ENCODE results near the gene ABHD1. TPM values are rescaled to one million over a fixed set of nuclear protein-coding genes. Genes with fewer than 3 reads are reported as not detected.
A peak's percentile ranks its signal among the peaks of the same experiment; 100 is the strongest.

Gene ABHD1
- total and polyA plus RNA-seq, 4 donors: 0.09 to 2.0 (median 0.61) TPM

DNA sequence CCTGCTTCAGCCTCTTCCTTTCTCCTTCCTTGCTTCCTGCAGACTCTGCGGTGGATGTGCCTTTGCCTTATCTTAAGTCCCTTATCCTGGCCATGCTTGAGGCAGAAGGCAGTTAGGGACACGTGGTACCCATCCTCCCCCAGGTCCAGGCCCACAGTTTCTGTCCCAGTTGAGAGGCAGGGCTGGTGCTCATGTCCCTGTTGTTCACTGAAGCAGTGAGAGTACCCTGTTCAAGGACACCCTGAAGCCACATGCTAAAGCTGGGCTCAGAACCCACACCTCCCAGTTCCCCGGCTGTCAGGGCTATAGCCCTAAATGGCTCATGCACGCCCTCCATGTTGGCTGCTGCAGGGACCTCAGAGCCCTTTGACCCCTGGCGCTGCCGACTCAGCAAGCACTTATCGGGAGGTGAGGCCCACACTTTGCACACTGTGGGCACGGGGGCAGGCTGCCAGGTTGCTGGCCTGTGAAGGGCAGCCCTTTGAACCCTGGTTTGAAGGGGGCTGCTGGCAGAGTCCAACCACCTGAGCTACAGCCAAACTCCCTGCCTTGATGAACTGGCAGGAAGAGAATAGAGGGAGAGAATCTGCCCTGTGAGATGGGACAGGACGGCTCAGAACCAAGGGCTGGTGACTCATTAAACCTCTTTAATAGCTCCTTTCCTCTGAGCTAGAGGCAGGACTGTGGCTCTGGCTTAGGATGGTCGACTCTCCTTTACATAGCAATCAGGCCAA lies 30.8 kb upstream of the ABHD1 start:
- H3K27ac ChIP-seq (ENCODE audit: low read depth in 1 of 2, low read length in 2 of 2): peak overlapping the region; percentile 82 to 87
- WGBS: 28% methylated on average over 10 of the region's 10 CpGs
- TF ChIP-seq SP1 (IDR thresholded peaks at IDR 0.05): peak; percentile 96
- TF ChIP-seq GABPA (IDR thresholded peaks at IDR 0.05 in 1 of 2, conservative IDR thresholded peaks at IDR 0.05 in 1 of 2): no peak
- peak; percentile 97 for TF ChIP-seq HNF4G (IDR thresholded peaks at IDR 0.05)
- TF ChIP-seq NR2F2 (IDR thresholded peaks at IDR 0.05): peak; percentile 90
- peak; percentile 96 for TF ChIP-seq YY1 (IDR thresholded peaks at IDR 0.05)
- peak in 1 of 2 donors; percentile 56 for TF ChIP-seq RAD21 (IDR thresholded peaks at IDR 0.05)
- peak; percentile 59 for TF ChIP-seq FOXA2 (IDR thresholded peaks at IDR 0.05)
- TF ChIP-seq, protein P1, sequence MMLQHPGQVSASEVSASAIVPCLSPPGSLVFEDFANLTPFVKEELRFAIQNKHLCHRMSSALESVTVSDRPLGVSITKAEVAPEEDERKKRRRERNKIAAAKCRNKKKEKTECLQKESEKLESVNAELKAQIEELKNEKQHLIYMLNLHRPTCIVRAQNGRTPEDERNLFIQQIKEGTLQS (IDR thresholded peaks at IDR 0.05): peak; percentile 41
- TF ChIP-seq, protein P2, sequence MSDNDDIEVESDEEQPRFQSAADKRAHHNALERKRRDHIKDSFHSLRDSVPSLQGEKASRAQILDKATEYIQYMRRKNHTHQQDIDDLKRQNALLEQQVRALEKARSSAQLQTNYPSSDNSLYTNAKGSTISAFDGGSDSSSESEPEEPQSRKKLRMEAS (IDR thresholded peaks at IDR 0.05): peak; percentile 93
- TF ChIP-seq FOXA1 (IDR thresholded peaks at IDR 0.05): peak; percentile 37
- TF ChIP-seq, protein P3, sequence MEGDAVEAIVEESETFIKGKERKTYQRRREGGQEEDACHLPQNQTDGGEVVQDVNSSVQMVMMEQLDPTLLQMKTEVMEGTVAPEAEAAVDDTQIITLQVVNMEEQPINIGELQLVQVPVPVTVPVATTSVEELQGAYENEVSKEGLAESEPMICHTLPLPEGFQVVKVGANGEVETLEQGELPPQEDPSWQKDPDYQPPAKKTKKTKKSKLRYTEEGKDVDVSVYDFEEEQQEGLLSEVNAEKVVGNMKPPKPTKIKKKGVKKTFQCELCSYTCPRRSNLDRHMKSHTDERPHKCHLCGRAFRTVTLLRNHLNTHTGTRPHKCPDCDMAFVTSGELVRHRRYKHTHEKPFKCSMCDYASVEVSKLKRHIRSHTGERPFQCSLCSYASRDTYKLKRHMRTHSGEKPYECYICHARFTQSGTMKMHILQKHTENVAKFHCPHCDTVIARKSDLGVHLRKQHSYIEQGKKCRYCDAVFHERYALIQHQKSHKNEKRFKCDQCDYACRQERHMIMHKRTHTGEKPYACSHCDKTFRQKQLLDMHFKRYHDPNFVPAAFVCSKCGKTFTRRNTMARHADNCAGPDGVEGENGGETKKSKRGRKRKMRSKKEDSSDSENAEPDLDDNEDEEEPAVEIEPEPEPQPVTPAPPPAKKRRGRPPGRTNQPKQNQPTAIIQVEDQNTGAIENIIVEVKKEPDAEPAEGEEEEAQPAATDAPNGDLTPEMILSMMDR (IDR thresholded peaks at IDR 0.05; ENCODE audit: low read depth, low read length, missing input control): no peak
- TF ChIP-seq, protein P4, sequence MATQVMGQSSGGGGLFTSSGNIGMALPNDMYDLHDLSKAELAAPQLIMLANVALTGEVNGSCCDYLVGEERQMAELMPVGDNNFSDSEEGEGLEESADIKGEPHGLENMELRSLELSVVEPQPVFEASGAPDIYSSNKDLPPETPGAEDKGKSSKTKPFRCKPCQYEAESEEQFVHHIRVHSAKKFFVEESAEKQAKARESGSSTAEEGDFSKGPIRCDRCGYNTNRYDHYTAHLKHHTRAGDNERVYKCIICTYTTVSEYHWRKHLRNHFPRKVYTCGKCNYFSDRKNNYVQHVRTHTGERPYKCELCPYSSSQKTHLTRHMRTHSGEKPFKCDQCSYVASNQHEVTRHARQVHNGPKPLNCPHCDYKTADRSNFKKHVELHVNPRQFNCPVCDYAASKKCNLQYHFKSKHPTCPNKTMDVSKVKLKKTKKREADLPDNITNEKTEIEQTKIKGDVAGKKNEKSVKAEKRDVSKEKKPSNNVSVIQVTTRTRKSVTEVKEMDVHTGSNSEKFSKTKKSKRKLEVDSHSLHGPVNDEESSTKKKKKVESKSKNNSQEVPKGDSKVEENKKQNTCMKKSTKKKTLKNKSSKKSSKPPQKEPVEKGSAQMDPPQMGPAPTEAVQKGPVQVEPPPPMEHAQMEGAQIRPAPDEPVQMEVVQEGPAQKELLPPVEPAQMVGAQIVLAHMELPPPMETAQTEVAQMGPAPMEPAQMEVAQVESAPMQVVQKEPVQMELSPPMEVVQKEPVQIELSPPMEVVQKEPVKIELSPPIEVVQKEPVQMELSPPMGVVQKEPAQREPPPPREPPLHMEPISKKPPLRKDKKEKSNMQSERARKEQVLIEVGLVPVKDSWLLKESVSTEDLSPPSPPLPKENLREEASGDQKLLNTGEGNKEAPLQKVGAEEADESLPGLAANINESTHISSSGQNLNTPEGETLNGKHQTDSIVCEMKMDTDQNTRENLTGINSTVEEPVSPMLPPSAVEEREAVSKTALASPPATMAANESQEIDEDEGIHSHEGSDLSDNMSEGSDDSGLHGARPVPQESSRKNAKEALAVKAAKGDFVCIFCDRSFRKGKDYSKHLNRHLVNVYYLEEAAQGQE (IDR thresholded peaks at IDR 0.05): peak; percentile 64
- peak; percentile 96 to 98 for TF ChIP-seq RXRA (IDR thresholded peaks at IDR 0.05)
- TF ChIP-seq JUND (IDR thresholded peaks at IDR 0.05): peak; percentile 63 to 71
- peak; percentile 98 to 99 for TF ChIP-seq HNF4A (conservative IDR thresholded peaks at IDR 0.05)
- TF ChIP-seq, protein P5, sequence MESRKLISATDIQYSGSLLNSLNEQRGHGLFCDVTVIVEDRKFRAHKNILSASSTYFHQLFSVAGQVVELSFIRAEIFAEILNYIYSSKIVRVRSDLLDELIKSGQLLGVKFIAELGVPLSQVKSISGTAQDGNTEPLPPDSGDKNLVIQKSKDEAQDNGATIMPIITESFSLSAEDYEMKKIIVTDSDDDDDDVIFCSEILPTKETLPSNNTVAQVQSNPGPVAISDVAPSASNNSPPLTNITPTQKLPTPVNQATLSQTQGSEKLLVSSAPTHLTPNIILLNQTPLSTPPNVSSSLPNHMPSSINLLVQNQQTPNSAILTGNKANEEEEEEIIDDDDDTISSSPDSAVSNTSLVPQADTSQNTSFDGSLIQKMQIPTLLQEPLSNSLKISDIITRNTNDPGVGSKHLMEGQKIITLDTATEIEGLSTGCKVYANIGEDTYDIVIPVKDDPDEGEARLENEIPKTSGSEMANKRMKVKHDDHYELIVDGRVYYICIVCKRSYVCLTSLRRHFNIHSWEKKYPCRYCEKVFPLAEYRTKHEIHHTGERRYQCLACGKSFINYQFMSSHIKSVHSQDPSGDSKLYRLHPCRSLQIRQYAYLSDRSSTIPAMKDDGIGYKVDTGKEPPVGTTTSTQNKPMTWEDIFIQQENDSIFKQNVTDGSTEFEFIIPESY (IDR thresholded peaks at IDR 0.05): peak; percentile 89
- TF ChIP-seq EGR1 (IDR thresholded peaks at IDR 0.05; ENCODE audit: low read depth in 2 of 2): peak in 1 of 2 donors; percentile 73
- no peak for TF ChIP-seq TAF1 (conservative IDR thresholded peaks at IDR 0.05)
- H3K9ac ChIP-seq (ENCODE audit: low read depth in 1 of 2, low read length in 2 of 2): no peak overlapping the region
- H3K4me1 ChIP-seq (ENCODE audit: control insufficient read depth in 4 of 4, insufficient read depth in 4 of 4, low read length in 3 of 4): peaks cover 26 to 87% (median 73%) of the 10 kb centered on the region in 4 donors
- no peaks in the 10 kb centered on the region for H3K27me3 ChIP-seq (ENCODE audit: control insufficient read depth in 4 of 4, insufficient read depth in 4 of 4, low read length in 3 of 4)
- peaks cover 3 to 13% (median 9%) of the 10 kb centered on the region in 4 donors for H3K36me3 ChIP-seq (ENCODE audit: control insufficient read depth in 4 of 4, insufficient read depth in 3 of 4, low read depth in 1 of 4, low read length in 3 of 4)
- DNase-seq (ENCODE audit: low spot score): peak; percentile 73
- peak overlapping the region in 1 of 3 donors; percentile 1 for H3K4me3 ChIP-seq (ENCODE audit: low read depth in 1 of 3, low read length in 3 of 3)
- H3K9me3 ChIP-seq (ENCODE audit: control insufficient read depth in 4 of 4, low read length in 3 of 4): no peaks in the 10 kb centered on the region
